Calu3 (cell line): Measurements from ENCODE around the gene B3GLCT. TPM values are rescaled to one million over a fixed set of nuclear protein-coding genes. Genes with fewer than 3 reads are reported as not detected.

Experiments
- BruUV-seq: library from RNA; stranded (reverse); fragments of 400-500 nt; replicated peaks from 2 replicates; lab custom pipeline; 2021; lab: Mats Ljungman, UMichigan
- CTCF ChIA-PET: fragments of 300-600 bp; sonication (Branson Sonifier 250); formaldehyde crosslinking; loops from one replicate; lab custom pipeline; 2022; ENCODE audit warnings: antibody characterized with exemption; lab: Charles Lee
- DNase-seq: peaks from one replicate; pipeline ENCODE4 v3.0.0; 2022
- H3K27ac Mint-ChIP-seq: one replicate; pipeline ENCODE4 v1.8.0; 2022; ENCODE audit warnings: mixed read lengths; ENCODE audit not compliant: unreplicated experiment
- H3K27me3 Mint-ChIP-seq: one replicate; pipeline ENCODE4 v1.8.0; 2022; ENCODE audit warnings: mixed read lengths; ENCODE audit not compliant: unreplicated experiment
- H3K36me3 Mint-ChIP-seq: one replicate; pipeline ENCODE4 v1.8.0; 2022; ENCODE audit warnings: mild to moderate bottlenecking, moderate library complexity, mixed read lengths; ENCODE audit not compliant: insufficient read depth, unreplicated experiment
- H3K4me1 Mint-ChIP-seq: one replicate; pipeline ENCODE4 v1.8.0; 2022; ENCODE audit warnings: mild to moderate bottlenecking, low read depth, mixed read lengths; ENCODE audit not compliant: unreplicated experiment
- H3K4me3 Mint-ChIP-seq: one replicate; pipeline ENCODE4 v1.8.0; 2022; ENCODE audit warnings: mild to moderate bottlenecking, low read depth, moderate library complexity, mixed read lengths; ENCODE audit not compliant: unreplicated experiment
- H3K9me3 Mint-ChIP-seq: one replicate; pipeline ENCODE4 v1.8.0; 2022; ENCODE audit warnings: low read depth, mixed read lengths; ENCODE audit not compliant: unreplicated experiment
- CTCF ChIP-seq: fragments of 200-600 bp; IDR thresholded peaks from one replicate; pipeline ENCODE4 v1.8.0; 2022; ENCODE audit warnings: antibody characterized with exemption; ENCODE audit not compliant: unreplicated experiment
- intact Hi-C: fragments of 100-400 bp; cut with micrococcal nuclease; formaldehyde crosslinking; loops from one replicate; pipeline ENCODE4 v1.10.0; 2022; ENCODE audit not compliant: unreplicated experiment
- total RNA-seq: library from RNA; stranded (reverse); gene quantifications from 2 replicates; pipeline ENCODE4 v1.2.3, GENCODE V29; 2022

The B3GLCT gene
- total RNA-seq, 1 experiment from 2014 or later, result 5.1 TPM

GRCh38 chr13:31346891-31347290 lies 147.1 kb downstream of the B3GLCT start:
- Mint-ChIP-seq H3K36me3 (no peaks in the 10 kb centered on the region), H3K4me3 (no peak overlapping the region), H3K4me1 (no peaks in the 10 kb centered on the region), H3K27me3 (peaks cover 27% of the 10 kb centered on the region), H3K27ac (no peak overlapping the region), H3K9me3 (no peaks in the 10 kb centered on the region)
- intact Hi-C loops, result no loop called here
- no TSS peak for BruUV-seq
- no peak for DNase-seq
- TF ChIP-seq CTCF, result no peak
- CTCF ChIA-PET, result no interaction called here

GRCh38 chr13:31349156-31349555 lies 149.4 kb downstream of the B3GLCT start:
- CTCF ChIA-PET, result no interaction called here
- peaks cover 32% of the 10 kb centered on the region for H3K27me3 Mint-ChIP-seq

GRCh38 chr13:31350560-31350959 lies 150.8 kb downstream of the B3GLCT start:
- H3K27ac Mint-ChIP-seq, result no peak overlapping the region
- intact Hi-C loops, result no loop called here
- H3K9me3 Mint-ChIP-seq, result peaks cover 5% of the 10 kb centered on the region
- H3K27me3 Mint-ChIP-seq, result peaks cover 43% of the 10 kb centered on the region
- H3K4me3 Mint-ChIP-seq, result no peak overlapping the region
- no TSS peak for BruUV-seq
- CTCF ChIA-PET, result no interaction called here
- TF ChIP-seq CTCF, result no peak
- H3K4me1 Mint-ChIP-seq, result no peaks in the 10 kb centered on the region
- no peak for DNase-seq
- H3K36me3 Mint-ChIP-seq, result no peaks in the 10 kb centered on the region

More at GRCh38 chr13:31349156-31349555, 149.4 kb downstream of the B3GLCT start:
- intact Hi-C loops, result no loop called here
- Mint-ChIP-seq H3K4me3 (no peak overlapping the region), H3K4me1 (no peaks in the 10 kb centered on the region), H3K36me3 (no peaks in the 10 kb centered on the region), H3K27ac (no peak overlapping the region), H3K9me3 (no peaks in the 10 kb centered on the region)
- TF ChIP-seq CTCF, result no peak
- no TSS peak for BruUV-seq
- DNase-seq, result no peak

- CTCF ChIA-PET, result interaction anchor here (0.5 kb wide), 1 partner anchor 246 kb away, joined by 4 read pairs; no protein-coding TSS in a partner anchor
- peaks cover 10% of the 10 kb centered on the region for H3K9me3 Mint-ChIP-seq
- no peak for DNase-seq
- TF ChIP-seq CTCF, result no peak
- no peak overlapping the region for H3K4me3 Mint-ChIP-seq
- intact Hi-C loops, result no loop called here
- BruUV-seq, result no TSS peak
- no peak overlapping the region for H3K27ac Mint-ChIP-seq
- H3K36me3 Mint-ChIP-seq, result no peaks in the 10 kb centered on the region
- H3K27me3 Mint-ChIP-seq, result peaks cover 43% of the 10 kb centered on the region
- no peaks in the 10 kb centered on the region for H3K4me1 Mint-ChIP-seq
Observed at GRCh38 chr13:31351376-31351775, 151.6 kb downstream of the B3GLCT start.
